Sciatic nerve (tissue), 2 donors: Measurements from ENCODE around the gene DAP. TPM values are rescaled to one million over a fixed set of nuclear protein-coding genes. Genes with fewer than 3 reads are reported as not detected.

Source experiments
- ATAC-seq: fragments of 200-7000 bp; cut with Tn5 transposase; one replicate; pipeline ENCODE4 v1.9.1; 2020; ENCODE audit warnings: mild to moderate bottlenecking, moderate library complexity
- DNase-seq: peaks from one replicate; pipeline ENCODE4 v3.0.0-alpha.2; 2020; ENCODE audit warnings: low spot score
- intact Hi-C: fragments of 100-400 bp; cut with DNase I; formaldehyde crosslinking; loops from one replicate; pipeline ENCODE4 v1.14.2; 2022
- total RNA-seq: library from RNA; stranded (reverse); fragmentation: NEBNext Ultra II Directional; extraction: Animal tissue kit (Norgen Biotek cat#: 25700); gene quantifications from one replicate; pipeline ENCODE4 v1.2.1, GENCODE V29; 2021
- donor health status: DM: no; HTN: no; CAD: no.
- donor health status: DM: no; HTN: no; CAD: no.

Gene DAP
- total RNA-seq, 1 donor from 2014 or later, result 65.4 TPM

DNA sequence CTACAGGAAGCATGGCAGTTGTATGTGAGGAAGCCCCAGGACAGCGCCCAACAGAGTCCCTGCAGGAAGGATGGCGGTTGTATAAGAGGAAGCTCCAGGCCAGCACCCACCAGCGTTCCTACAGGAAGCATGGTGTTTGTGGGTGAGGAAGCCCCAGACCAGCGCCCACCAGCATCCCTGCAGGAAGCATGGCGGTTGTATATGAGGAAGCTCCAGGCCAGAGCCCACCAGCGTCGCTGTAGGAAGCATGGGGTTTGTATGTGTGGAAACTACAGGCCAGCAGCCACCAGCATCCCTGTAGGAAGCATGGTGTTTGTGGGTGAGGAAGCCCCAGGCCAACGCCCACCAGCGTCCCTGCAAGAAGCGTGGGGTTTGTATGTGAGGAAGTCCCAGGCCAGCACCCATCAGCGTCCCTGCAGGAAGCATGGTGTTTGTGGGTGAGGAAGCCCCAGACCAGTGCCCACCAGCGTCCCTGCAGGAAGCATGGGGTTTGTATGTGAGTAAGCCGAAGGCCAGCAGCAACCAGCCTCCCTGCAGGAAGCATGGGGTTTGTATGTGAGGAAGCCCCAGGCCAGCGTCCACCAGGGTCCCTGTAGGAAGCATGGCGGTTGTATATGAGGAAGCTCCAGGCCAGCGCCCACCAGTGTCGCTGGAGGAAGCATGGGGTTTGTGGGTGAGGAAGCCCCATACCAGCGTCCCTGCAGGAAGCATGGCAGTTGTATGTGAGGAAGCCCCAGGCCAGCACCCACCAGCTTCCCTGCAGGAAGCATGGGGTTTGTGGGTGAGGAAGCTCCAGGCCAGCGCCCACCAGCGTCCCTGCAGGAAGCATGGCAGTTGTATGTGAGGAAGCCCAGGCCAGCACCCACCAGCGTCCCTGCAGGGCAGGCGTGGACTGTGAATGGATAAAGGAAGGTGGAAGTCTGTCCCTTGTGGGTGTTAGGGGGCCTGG lies 79.0 kb downstream of the DAP start:
- intact Hi-C loops, result no loop called here
- DNase-seq (no peak), ATAC-seq (no peak)

DNA sequence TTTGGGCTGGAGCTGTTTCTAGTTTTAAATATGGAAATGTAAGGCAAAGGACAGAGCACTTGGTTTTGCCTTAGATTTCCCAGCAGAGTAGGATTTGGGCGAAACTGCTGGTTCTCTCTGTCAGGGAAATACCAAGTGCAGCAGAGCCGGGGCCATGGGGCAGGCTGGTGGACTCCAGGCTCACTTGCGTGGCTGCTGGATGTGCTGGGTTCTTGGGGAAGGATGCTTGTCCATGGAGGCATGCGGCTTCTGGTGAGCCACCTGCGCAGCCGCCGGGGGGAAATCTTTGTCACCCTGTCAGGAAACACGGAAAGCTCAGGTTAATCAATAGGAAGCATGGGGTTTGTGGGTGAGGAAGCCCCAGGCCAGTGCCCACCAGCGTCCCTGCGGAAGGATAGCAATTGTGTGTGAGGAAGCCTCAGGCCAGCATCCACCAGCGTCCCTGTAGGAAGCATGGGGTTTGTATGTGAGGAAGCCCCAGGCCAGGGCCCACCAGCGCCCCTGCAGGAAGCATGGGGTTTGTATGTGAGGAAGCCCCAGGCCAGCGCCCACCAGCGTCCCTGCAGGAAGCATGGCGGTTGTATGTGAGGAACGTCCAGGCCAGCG lies 80.1 kb downstream of the DAP start:
- ATAC-seq (no peak), DNase-seq (no peak)
- intact Hi-C loops, result no loop called here

DNA sequence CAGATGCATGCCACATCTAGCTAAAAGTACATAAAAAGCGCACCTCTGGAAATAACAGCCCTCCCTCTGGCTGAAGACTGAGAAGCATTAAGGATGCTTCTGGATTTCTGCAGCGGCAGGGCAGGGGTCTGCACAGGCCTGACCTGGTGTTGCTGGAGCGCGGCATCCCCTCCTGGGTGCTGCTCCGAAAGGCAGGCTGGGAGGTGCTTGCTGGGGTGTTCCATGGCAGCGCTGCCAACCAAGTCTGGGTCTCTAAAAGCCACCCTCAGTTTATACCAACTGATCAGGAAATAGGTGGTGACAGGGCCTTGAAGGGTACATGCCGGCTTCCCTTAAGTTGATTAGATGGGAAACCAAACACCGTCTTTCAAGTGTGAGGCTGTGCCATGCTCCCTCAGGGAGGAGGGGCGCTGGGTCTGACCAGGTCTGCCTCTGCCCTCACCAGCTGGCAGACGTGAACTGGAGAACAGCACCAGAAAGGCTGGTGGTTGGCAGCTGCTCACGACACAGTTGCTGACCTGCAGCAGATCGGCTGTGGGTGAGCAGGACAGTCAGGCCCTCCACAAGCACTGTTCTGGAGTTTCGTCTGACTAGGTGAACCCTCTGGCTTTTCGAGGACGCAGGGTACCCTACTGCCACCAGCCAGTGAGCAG lies 81.6 kb downstream of the DAP start:
- ATAC-seq (no peak), DNase-seq (no peak)
- intact Hi-C loops, result no loop called here

DNA sequence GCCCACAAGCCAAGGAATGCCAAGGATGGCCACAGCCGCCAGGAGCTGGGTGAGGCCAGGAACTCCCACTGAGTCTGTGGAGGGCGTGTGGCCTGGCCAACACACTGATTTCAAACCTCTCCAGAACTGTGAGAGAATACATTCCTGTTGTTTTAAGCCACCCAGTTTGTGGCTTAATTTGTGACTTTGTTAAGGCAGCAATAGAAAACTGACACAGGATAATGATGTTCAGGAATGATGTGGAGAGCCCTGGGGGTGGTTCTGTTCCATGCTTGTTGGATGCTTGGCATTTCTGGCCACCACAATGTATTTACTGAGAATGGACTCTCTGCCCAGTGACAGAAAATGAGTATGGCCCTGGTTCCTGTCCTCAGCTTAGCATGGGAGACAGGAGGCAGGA lies 82.8 kb downstream of the DAP start:
- DNase-seq (no peak), ATAC-seq (no peak)
- intact Hi-C loops, result no loop called here

DNA sequence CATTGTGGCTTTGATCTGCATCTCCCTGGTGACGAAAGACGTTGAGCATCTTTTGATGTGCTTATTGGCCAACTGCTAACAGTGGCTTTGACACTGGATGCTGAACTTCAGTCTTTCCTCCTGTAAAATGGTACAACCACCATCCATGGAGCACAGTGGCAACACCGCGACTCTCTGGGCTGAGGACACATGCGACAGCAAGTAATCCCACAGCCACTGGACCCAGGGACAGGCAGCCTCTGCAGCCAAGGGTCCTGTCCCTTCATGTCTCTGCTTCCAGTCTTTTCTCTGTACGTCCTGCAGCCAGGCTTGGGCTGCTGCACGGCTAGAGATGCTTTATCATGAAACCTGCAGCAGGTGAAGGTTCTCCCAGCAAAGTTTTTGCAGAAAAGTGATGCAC lies 83.5 kb downstream of the DAP start:
- DNase-seq (no peak), ATAC-seq (no peak)
- intact Hi-C loops, result no loop called here

DNA sequence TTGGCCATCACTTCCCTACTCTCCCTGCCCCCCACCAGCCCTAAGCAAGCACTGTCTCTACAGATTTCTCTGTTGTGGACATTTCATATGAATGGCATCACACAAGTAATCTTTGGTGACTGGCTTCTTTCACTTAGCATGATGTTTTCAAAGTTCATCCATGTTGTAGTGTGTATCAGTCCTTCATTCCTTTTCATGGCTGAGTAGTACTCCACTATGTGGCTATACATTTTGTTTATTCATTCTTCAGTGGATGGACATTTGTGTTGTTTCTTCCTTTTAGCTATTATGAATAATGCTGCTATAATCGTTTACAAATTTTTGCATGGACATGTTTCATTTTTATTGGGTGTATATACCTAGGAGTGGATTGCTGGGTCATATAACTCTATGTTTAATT lies 84.1 kb downstream of the DAP start:
- DNase-seq (no peak), ATAC-seq (no peak)
- intact Hi-C loops, result no loop called here

DNA sequence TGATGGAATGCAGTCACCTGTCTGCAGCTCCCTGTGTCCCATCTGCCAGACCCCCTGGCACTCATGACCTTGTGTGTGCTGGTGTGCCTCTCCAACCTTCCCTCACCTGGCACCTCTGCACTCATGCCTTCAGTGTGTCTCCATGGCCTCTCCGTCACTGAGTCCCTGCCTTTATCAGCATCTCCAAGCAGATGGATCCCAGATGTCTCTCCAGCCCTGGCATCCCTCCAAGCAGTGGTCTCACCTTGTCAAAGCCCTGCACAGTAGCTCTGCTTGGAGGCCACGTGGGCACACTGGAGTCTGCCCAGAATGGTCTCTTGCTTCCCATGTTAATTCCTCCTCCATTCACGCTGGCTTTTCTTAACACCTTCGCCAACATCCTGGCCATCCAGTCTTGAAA lies 84.8 kb downstream of the DAP start:
- DNase-seq (no peak), ATAC-seq (no peak)
- intact Hi-C loops, result no loop called here

DNA sequence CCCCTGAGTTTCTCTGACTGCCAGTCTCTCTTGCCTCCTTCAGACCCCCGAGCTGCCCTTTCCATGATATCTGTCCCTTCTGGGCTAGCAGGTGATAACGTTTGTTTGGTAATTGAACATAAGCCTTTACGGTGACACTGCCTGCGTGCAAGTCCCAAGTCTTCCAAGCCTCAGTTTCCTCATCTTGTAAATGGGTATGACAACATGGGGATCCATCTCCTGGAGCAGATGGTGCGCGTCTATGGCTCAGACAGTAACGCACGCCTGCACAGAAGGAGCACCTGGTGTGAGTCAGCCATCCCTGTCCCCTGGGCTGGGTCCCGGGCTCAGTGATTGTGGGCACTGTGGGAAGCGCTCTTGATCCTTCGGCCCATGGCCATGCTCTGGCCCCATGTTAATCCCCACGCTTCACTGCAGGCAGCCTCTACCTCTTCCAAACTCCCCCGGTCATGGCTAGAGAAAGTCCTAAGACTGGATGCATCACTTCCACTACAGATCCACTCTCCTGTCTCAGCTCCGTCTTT lies 85.8 kb downstream of the DAP start:
- no peak for ATAC-seq
- no peak for DNase-seq

DNA sequence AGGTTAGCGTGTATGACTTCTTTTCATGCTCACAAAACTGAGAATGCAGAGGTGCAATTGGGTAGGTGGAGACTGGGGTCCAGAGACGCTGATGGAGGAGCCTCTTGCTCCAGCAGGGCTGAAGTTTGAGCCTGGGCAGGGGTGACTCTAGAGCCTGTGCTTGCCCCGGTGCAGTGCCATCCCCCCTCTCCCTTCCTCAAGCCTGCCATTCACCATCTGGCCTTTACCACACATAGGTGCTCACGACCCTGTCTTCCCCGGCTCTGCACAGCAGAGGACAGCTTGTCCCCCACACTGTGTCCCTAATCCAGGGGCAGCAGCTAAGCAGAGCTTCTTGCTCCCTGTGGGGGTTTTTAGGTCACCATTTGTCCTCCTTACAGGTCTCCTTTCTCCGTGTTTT lies 86.5 kb downstream of the DAP start:
- no peak for ATAC-seq
- DNase-seq, result no peak
- intact Hi-C loops, result no loop called here

More for the DNA sequence above, 85.8 kb downstream of the DAP start:
- intact Hi-C loops, result no loop called here

DNA sequence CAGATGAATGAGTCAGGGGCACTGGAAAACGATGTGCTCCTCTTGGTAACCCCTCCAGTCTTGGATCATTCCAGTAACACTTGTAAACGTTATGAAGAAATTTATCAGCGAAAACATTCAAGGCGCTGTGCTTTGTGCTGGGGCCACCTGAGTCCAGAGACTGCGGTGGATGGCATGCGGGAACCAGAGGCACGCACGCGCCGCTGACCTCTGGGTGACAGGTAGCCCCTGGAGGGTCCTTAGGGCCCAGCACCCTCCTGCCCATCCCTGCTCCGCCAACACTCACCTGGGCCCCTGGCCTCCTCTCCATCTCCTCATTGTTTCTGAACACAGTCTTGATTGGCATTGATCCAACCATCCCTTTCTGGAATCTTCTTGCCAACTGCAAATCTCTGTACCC lies 86.9 kb downstream of the DAP start:
- no peak for DNase-seq
- peak; percentile 20 for ATAC-seq
- intact Hi-C loops, result no loop called here

DNA sequence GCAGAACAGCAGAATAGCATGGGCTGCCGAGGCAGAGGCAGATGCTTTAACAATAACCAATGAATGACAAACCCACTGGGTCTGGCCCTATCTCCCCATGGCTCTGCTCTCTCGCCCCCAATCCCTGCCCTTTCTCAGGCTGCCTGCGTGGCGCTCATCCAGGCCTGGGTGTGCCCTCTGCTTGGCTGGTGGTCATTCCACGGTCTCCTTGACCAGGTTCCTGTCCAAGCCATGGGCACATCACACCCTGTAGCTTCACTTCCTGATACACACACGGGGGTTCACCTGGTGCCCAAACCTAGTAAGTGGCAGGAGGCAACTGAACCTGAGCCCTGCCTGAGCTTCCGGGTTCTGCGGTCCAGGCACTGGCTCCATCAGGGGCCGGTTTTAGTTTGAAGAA lies 87.6 kb downstream of the DAP start:
- intact Hi-C loops, result no loop called here
- ATAC-seq, result peak; percentile 40
- no peak for DNase-seq

DNA sequence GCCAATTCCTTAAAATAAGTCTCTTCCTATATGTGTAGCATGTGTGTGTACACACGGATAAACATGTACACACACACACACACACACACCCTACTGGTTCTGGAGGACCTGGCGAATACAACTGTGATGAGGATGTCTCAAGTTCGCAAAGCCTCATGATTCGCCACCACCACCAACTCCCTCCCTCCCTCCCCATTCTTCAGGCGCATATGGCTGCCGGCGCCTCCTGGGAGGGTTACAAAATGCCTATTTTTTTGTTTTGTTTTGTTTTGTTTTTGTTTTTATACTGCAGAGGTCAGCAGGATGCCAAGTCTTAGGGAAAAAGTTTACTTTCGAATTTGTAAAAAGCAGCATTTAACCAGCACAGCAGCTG lies 88.0 kb downstream of the DAP start:
- no peak for DNase-seq
- intact Hi-C loops, result no loop called here
- ATAC-seq, result peak; percentile 57

DNA sequence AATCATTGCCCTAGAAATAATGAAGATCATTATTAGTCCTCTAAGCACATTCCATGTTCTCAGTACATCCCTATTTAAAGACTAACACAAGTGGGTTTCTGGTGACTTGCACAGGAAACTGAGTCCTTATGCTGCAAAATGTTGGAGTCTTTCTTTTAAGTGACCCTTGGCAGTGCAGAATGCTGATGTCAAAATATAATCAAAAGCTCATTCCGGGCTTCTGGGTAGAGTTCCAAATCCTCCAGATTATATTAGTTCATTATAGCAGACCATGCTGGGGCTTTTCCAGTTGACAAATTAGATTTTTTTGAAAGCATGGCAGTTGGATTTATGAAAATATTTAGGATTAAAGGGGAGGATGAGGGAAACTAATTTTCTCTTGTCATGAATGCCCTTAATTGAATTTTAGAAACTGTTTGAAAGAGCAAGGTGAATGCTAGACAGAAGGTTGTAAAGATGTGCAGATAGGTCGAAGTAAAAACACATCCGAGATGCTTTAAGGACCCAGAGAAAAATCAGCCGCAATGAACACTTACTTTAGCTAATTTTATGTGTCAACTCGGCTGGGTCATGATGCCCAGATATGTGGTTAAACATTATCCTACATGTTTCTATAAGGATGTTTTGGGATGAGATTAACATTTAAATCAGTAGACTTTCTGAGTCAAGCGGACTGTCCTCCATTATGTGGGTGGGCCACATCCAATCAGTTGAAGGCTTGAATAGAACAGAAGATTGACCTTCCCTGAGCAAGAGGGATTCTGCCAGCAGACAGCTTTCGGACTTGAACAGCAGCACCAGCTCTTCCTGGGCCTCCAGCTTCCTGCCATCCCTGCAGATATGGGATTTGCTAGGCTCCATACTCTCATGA lies 88.7 kb downstream of the DAP start:
- DNase-seq (no peak), ATAC-seq (no peak)
- intact Hi-C loops, result no loop called here

DNA sequence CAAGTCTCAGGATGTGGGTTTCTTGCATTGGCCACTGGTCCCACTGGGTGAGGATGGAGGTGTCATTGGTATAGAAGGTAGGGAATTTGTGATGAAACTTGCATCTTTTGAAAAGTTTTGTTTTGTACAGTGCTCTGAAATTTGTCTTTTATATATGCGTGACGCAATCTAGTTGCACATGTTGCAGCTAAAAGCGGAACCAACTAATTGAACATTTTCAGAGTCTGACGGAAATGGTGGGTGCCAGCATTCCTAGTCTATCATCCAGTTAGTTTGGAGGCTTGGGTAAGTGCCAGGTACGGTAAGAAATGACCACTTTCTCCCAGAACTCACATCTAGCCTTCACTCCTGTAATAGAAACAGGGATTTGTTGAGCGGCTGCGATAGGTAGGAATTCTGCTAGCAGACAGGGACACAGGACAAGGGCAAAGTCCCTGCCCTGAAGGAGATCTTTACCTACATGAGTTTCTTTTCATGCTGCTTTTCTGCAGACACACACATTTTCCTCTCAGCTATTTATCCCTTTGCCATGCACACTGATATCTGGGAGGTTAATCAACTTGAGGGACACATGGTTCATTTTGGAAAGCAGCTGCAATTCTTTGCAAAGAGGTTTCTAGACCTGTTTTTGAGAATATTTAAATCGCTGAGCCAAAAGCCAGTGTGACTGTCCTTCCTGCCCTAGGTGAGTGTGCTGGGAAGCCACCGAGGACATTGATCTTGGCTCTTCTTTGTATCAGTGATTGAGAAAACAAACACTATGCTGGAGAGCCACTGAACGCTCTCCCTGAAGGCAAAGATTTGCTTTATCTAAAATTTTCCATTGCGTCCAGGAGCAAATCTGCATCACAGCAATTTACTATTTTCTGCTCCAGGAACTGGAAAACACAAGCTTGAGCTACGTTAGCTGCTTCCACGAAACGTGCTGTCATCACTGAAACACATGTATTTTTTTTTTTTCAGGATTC lies 89.7 kb downstream of the DAP start:
- ATAC-seq, result no peak
- intact Hi-C loops, result no loop called here
- DNase-seq, result no peak

DNA sequence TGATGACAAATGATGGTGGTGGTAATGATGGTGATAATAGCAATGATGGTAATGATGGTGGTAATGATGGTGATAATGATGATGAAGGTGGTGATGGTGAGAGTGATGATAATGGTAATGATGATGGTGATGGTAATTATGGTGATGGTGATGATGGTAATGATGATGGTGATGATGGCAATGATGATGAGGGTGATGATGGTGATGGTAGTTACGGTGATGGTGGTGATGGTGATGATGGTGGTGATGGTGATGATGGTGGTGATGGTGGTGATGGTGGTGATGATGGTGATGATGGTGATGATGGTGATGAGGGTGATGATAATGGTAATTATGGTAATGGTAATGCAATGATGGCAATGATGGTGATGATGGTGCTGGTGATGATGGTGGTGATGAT lies 91.1 kb downstream of the DAP start:
- intact Hi-C loops, result no loop called here

DNA sequence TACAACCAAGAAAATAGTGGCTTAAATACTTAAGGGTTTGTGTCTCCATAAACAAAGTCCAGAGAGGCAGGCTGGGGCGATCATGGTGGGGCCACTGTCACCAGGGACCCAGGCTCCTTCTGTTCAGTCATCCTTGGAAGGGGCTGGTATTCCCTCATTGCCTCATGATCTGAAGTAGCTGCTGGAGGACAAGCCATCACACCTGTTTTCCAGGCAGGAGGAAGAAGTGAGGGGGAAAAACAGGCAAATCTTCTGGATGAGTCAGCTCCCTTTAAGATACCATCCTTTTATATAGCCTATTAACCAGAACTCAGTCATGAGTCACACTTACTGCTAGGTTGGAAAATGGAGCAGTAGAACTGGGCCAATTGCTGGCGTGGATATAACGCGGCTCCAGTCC lies 92.3 kb downstream of the DAP start:
- DNase-seq (no peak), ATAC-seq (no peak)
- intact Hi-C loops, result no loop called here

More for the DNA sequence above, 91.1 kb downstream of the DAP start:
- no peak for ATAC-seq
- DNase-seq, result no peak

DNA sequence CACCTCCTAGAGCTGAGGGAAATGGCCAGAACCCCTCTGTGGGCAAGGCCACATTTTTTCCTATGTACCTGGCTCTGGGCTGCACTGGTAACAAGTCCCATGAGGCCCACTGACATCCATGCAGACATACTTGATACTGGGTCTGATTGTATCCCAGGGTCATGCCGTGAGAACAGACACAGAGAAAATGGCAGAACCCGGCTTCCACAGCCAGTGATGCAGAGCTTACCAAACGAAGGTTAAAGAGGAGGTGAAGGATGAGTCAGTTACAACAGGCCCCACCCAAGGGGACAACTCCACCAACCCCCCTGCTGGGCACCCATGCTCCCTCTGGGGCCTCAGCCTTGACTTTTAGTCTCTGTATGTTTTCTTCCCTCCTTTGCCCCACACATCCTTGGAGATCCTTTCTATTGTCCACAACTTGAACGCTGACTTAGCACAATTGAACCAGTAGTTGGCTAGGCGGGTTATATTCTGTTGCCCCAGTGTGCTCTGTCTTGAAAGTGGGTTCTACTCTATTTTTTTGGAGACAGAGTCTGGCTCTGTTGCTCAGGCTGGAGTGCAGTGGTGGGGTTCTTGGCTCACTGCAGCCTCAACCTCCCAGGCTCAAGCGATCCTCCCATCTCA lies 93.5 kb downstream of the DAP start:
- DNase-seq (no peak), ATAC-seq (no peak)
- intact Hi-C loops, result no loop called here
